NCI-H187 treated with DMSO at 0.1 percent for 48 hours (cell line): ENCODE data around the gene ATE1.

ENCODE experiments used
- DNase-seq: peaks from one replicate; lab custom pipeline; 2025; lab: John Stamatoyannopoulos, UW

ATE1 gene

GRCh38 chr10:121694327-121694965 is 233.4 kb downstream of the ATE1 start:
- DNase-seq: no peak

- no peak for DNase-seq
These were observed 235.2 kb downstream of the ATE1 start for GRCh38 chr10:121692626-121693025.

GRCh38 chr10:121690970-121691369 is 236.9 kb downstream of the ATE1 start:
- DNase-seq: no peak
